GM12873 (cell line): Measurements from ENCODE around the gene SH3RF3.

Experiments
- CTCF ChIP-seq: IDR thresholded peaks from 2 replicates; pipeline ENCODE4 v1.5.1; 2012; ENCODE audit warnings: low read depth, mild to moderate bottlenecking, moderate library complexity, low read length, control low read depth; ENCODE audit not compliant: insufficient read depth; ENCODE audit errors: missing control alignments

The SH3RF3 gene

GRCh38 chr2:109171444-109172334 lies 42.7 kb downstream of the SH3RF3 start:
- no peak for TF ChIP-seq CTCF

GRCh38 chr2:109172556-109173105 lies 43.6 kb downstream of the SH3RF3 start:
- TF ChIP-seq CTCF = no peak

GRCh38 chr2:109173311-109174171 lies 44.5 kb downstream of the SH3RF3 start:
- TF ChIP-seq CTCF = no peak

- TF ChIP-seq CTCF = no peak
These were observed 45.2 kb downstream of the SH3RF3 start for GRCh38 chr2:109174214-109174613.

- no peak for TF ChIP-seq CTCF
These were observed 45.8 kb downstream of the SH3RF3 start for GRCh38 chr2:109174626-109175349.

GRCh38 chr2:109175350-109175678 lies 46.3 kb downstream of the SH3RF3 start:
- TF ChIP-seq CTCF = no peak
